ENCODE results near the gene ZFYVE21. TPM values are rescaled to one million over a fixed set of nuclear protein-coding genes. Genes with fewer than 3 reads are reported as not detected.

Gene ZFYVE21
- total RNA-seq, 1 experiment from 2014 or later, result 47.2 TPM

GRCh38 chr14:103713304-103714062 lies 2.1 kb upstream of the ZFYVE21 start:
- Histone ChIP-seq H3K27me3 (ENCODE audit: low read length) (no peaks in the 10 kb centered on the region), H3K4me3 (ENCODE audit: low read length) (peak overlapping the region; percentile 77; the same call in 1 of the 2 replicates), H3F3A (ENCODE audit: low read length, unreplicated experiment) (no peaks in the 10 kb centered on the region), H2AFZ (ENCODE audit: low read length) (no peak overlapping the region), H3K9me2 (replicated peaks; ENCODE audit: low read length) (no peaks in the 10 kb centered on the region), H3K27ac (ENCODE audit: low read length) (no peak overlapping the region), H4K20me1 (ENCODE audit: low read length) (no peaks in the 10 kb centered on the region), H3K4me2 (ENCODE audit: low read length) (peak overlapping the region; percentile 87), H3K79me2 (ENCODE audit: low read length) (peaks cover 63% of the 10 kb centered on the region), H3K9ac (ENCODE audit: low read length) (peak overlapping the region; percentile 97; the same call in 1 of the 2 replicates), H3K4me1 (ENCODE audit: insufficient read depth, low read length) (peaks cover 51% of the 10 kb centered on the region), H3K36me3 (ENCODE audit: low read depth, low read length) (peaks cover 7% of the 10 kb centered on the region; the same call in 1 of the 2 replicates), H3K9me3 (ENCODE audit: low read length) (no peaks in the 10 kb centered on the region)
- DNase-seq (no peak), ATAC-seq (no peak)
- TF ChIP-seq CTCF (conservative IDR thresholded peaks at IDR 0.05; ENCODE audit: low read depth, low read length) (no peak), EZH2 (IDR thresholded peaks at IDR 0.05; ENCODE audit: low read length, unreplicated experiment) (no peak), EZH2phosphoT487 (IDR thresholded peaks at IDR 0.05; ENCODE audit: borderline replicate concordance, low read length) (no peak)
- POLR2A ChIA-PET (ENCODE audit: unreplicated experiment), result interaction anchor here (0.6 kb wide), 1 partner anchor 9 kb away, joined by 4 read pairs; no protein-coding TSS in a partner anchor
- CTCF ChIA-PET, result no interaction called here
- intact Hi-C loops (cut with micrococcal nuclease), result loop anchor here (10.0 kb wide), 1 partner anchor 139 kb away; no protein-coding TSS in a partner anchor
- no TSS peak for BruUV-seq (replicated peaks)

GRCh38 chr14:103714063-103714724 lies 1.4 kb upstream of the ZFYVE21 start:
- peaks cover under 1% of the 10 kb centered on the region; the same call in 1 of the 2 replicates for H3K36me3 ChIP-seq (ENCODE audit: low read depth, low read length)
- H3K9ac ChIP-seq (ENCODE audit: low read length), result peak overlapping the region; percentile 97
- H3K79me2 ChIP-seq (ENCODE audit: low read length), result peaks cover 69% of the 10 kb centered on the region
- no peaks in the 10 kb centered on the region for H3F3A ChIP-seq (ENCODE audit: low read length, unreplicated experiment)
- POLR2A ChIA-PET (ENCODE audit: unreplicated experiment), result interaction anchor here (0.6 kb wide), 1 partner anchor 9 kb away, joined by 4 read pairs; no protein-coding TSS in a partner anchor
- no peaks in the 10 kb centered on the region for H4K20me1 ChIP-seq (ENCODE audit: low read length)
- no peak for TF ChIP-seq EZH2phosphoT487 (IDR thresholded peaks at IDR 0.05; ENCODE audit: borderline replicate concordance, low read length)
- TF ChIP-seq CTCF (conservative IDR thresholded peaks at IDR 0.05; ENCODE audit: low read depth, low read length), result no peak
- no peak for TF ChIP-seq EZH2 (IDR thresholded peaks at IDR 0.05; ENCODE audit: low read length, unreplicated experiment)
- H3K4me3 ChIP-seq (ENCODE audit: low read length), result peak overlapping the region; percentile 77
- peaks cover 51% of the 10 kb centered on the region for H3K4me1 ChIP-seq (ENCODE audit: insufficient read depth, low read length)
- no peak for DNase-seq
- H3K9me3 ChIP-seq (ENCODE audit: low read length), result no peaks in the 10 kb centered on the region
- ATAC-seq, result no peak
- H2AFZ ChIP-seq (ENCODE audit: low read length), result no peak overlapping the region
- BruUV-seq (replicated peaks), result no TSS peak
- intact Hi-C loops (cut with micrococcal nuclease), result loop anchor here (10.0 kb wide), 1 partner anchor 139 kb away; no protein-coding TSS in a partner anchor
- no peaks in the 10 kb centered on the region for H3K27me3 ChIP-seq (ENCODE audit: low read length)
- CTCF ChIA-PET, result interaction anchor here (0.5 kb wide), 1 partner anchor 143 kb away, joined by 4 read pairs; no protein-coding TSS in a partner anchor
- no peak overlapping the region for H3K27ac ChIP-seq (ENCODE audit: low read length)
- no peaks in the 10 kb centered on the region for H3K9me2 ChIP-seq (replicated peaks; ENCODE audit: low read length)
- H3K4me2 ChIP-seq (ENCODE audit: low read length), result peak overlapping the region; percentile 87

Data from PC-3 (cell line).